ENCODE data around the gene GABARAPL2.

Gene GABARAPL2

DNA sequence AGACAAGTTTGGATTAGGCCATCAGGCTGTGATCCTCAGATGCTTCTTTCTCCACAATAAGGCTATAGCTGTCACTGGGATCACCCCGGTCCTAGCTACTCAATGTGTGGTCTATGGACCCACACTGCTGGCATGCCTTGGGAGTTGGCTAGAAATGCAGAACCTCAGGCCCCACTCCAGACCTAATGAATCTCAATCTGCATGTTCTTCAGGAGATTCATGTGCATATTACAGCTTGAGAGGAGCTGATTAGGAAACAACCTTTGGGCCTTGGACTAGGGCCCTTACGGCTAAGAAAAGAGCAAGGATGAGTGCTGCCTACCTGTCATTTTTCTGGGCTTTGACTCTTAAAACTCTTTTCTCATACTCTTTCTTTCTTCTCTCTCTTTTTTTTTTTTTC lies 49.4 kb downstream of the GABARAPL2 start:
- H3K9ac ChIP-seq (ENCODE audit: low read depth in 1 of 2, low read length in 2 of 2), result no peak overlapping the region
- H3K27me3 ChIP-seq (ENCODE audit: control insufficient read depth in 2 of 2, insufficient read depth in 2 of 2, low read length in 2 of 2), result no peaks in the 10 kb centered on the region
- no peaks in the 10 kb centered on the region for H3K9me3 ChIP-seq (ENCODE audit: control insufficient read depth in 2 of 2, low read length in 2 of 2)
- H3K4me1 ChIP-seq (ENCODE audit: control insufficient read depth in 2 of 2, insufficient read depth in 2 of 2, low read length in 2 of 2), result peaks cover 0 to 6% of the 10 kb centered on the region in 2 donors
- no peak overlapping the region for H3K27ac ChIP-seq (ENCODE audit: low read depth in 2 of 2, low read length in 2 of 2)
- H3K36me3 ChIP-seq (ENCODE audit: control insufficient read depth in 2 of 2, insufficient read depth in 2 of 2, low read length in 2 of 2), result peaks cover 34 to 51% of the 10 kb centered on the region in 2 donors
- H3K4me3 ChIP-seq (ENCODE audit: low read length in 2 of 2), result no peak overlapping the region

DNA sequence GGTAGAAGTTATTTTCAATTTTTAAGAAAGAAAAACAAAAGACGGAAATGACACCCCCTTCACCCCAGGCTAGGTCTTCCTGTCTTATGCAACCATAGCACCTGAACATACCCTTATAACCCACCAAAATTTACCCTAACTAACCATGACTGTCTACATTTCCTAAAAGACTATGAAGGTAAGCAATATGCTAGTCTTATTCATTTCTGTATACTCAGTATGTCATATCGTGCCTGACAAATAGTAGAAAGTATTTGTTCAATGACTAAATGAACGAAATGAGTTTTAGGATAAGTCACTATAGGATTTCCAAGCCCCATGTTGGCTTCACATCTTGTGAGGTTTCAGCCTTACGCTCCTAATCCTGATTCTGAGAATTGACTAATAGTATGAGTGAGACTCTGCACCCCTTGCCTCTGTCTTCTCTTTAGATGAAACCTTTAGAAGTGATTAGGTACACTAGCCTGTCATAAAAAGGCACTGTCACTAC lies 50.4 kb downstream of the GABARAPL2 start:
- no peak overlapping the region for H3K4me3 ChIP-seq (ENCODE audit: low read length in 2 of 2)
- H3K27me3 ChIP-seq (ENCODE audit: control insufficient read depth in 2 of 2, insufficient read depth in 2 of 2, low read length in 2 of 2), result no peaks in the 10 kb centered on the region
- H3K4me1 ChIP-seq (ENCODE audit: control insufficient read depth in 2 of 2, insufficient read depth in 2 of 2, low read length in 2 of 2), result peaks cover 0 to 6% of the 10 kb centered on the region in 2 donors
- no peak overlapping the region for H3K27ac ChIP-seq (ENCODE audit: low read depth in 2 of 2, low read length in 2 of 2)
- H3K9ac ChIP-seq (ENCODE audit: low read depth in 1 of 2, low read length in 2 of 2), result no peak overlapping the region
- H3K36me3 ChIP-seq (ENCODE audit: control insufficient read depth in 2 of 2, insufficient read depth in 2 of 2, low read length in 2 of 2), result peaks cover 34 to 48% of the 10 kb centered on the region in 2 donors
- no peaks in the 10 kb centered on the region for H3K9me3 ChIP-seq (ENCODE audit: control insufficient read depth in 2 of 2, low read length in 2 of 2)

DNA sequence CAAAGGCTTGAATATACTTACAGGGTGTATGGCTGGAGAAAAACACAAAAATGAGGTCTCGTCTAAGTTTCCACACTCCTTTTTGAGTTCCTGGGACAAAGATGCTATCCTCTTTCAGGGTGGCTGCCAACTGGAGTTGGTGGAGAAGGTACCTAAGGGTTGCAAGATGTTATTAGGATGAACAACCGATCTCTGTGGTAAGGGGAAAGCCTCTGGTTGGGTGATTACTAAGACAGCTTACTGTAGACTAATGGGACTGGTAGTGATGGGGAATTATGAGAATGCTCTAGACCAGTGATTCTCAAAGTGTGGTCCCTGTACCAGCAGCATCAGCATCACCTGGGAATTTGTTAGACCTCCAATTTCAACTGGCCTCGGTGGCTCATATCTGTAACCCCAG lies 50.9 kb downstream of the GABARAPL2 start:
- Histone ChIP-seq H3K4me1 (ENCODE audit: control insufficient read depth in 2 of 2, insufficient read depth in 2 of 2, low read length in 2 of 2) (peaks cover 2 to 9% of the 10 kb centered on the region in 2 donors), H3K27ac (ENCODE audit: low read depth in 2 of 2, low read length in 2 of 2) (no peak overlapping the region)

DNA sequence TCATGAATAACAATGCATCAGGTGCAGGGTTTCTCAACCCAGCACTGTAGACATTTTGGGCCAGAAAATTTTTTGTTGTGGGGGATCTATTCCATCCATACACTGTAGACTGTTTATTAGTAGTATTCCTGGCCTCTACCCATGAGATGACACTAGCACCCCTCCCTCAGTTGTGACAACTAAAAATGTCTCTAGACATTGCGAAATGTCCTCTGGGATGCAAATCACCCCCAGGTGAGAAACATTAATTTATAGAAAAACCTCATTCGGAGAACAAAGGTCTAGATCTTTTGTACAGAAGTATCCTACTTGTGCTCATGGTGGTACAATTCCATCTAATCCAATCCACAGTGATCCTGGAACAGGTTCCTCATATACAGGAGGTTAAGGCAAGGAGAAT lies 52.6 kb downstream of the GABARAPL2 start:
- no peaks in the 10 kb centered on the region for H3K27me3 ChIP-seq (ENCODE audit: control insufficient read depth in 2 of 2, insufficient read depth in 2 of 2, low read length in 2 of 2)
- H3K36me3 ChIP-seq (ENCODE audit: control insufficient read depth in 2 of 2, insufficient read depth in 2 of 2, low read length in 2 of 2), result peaks cover 25 to 32% of the 10 kb centered on the region in 2 donors
- no peaks in the 10 kb centered on the region for H3K9me3 ChIP-seq (ENCODE audit: control insufficient read depth in 2 of 2, low read length in 2 of 2)
- no peak overlapping the region for H3K4me3 ChIP-seq (ENCODE audit: low read length in 2 of 2)
- no peak overlapping the region for H3K27ac ChIP-seq (ENCODE audit: low read depth in 2 of 2, low read length in 2 of 2)
- no peak overlapping the region for H3K9ac ChIP-seq (ENCODE audit: low read depth in 1 of 2, low read length in 2 of 2)
- H3K4me1 ChIP-seq (ENCODE audit: control insufficient read depth in 2 of 2, insufficient read depth in 2 of 2, low read length in 2 of 2), result peaks cover 6 to 15% of the 10 kb centered on the region in 2 donors

More for the DNA sequence above, 50.9 kb downstream of the GABARAPL2 start:
- H3K4me3 ChIP-seq (ENCODE audit: low read length in 2 of 2), result no peak overlapping the region
- no peaks in the 10 kb centered on the region for H3K27me3 ChIP-seq (ENCODE audit: control insufficient read depth in 2 of 2, insufficient read depth in 2 of 2, low read length in 2 of 2)
- no peak overlapping the region for H3K9ac ChIP-seq (ENCODE audit: low read depth in 1 of 2, low read length in 2 of 2)
- peaks cover 32 to 44% of the 10 kb centered on the region in 2 donors for H3K36me3 ChIP-seq (ENCODE audit: control insufficient read depth in 2 of 2, insufficient read depth in 2 of 2, low read length in 2 of 2)
- H3K9me3 ChIP-seq (ENCODE audit: control insufficient read depth in 2 of 2, low read length in 2 of 2), result no peaks in the 10 kb centered on the region

DNA sequence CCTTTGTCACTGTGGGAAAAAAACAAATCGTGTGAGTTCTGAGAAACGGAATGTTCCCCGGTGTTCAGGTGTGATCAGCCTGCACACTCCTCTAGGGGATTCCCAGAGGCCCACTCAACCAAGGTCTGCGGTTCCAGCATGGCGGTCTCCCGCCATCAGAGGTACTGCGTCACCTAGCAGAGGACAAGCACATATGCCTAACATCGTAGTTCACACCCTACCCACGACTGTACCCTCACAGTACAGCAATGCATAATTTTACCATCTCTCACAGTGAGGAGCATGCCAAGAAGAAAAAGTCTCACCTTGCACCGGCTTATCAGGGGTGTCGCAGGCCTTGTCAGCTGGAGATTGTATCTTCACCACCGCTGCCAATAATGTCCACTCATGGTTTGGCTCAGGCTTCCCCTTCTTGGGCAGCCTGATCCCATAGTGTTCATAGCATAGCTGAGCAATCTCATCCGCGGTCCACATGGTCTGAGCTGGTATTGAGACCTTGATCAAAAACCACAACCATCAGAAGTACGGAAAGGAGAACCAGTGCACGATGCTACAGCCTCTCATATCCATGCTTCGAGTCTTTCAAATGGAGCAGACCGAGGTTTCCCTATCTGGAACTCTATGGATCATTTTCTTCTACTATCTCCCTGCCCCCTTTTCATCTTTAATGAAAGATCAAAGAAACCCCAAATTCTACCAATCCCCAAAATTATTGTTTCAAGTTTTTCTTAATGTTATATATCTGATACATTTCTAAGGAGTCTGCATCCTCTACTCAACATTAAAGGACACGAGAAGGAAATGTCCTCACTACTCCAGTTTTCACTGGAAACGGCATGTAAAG lies 54.4 kb downstream of the GABARAPL2 start:
- Histone ChIP-seq H3K4me3 (ENCODE audit: low read length in 2 of 2) (no peak overlapping the region), H3K9ac (ENCODE audit: low read depth in 1 of 2, low read length in 2 of 2) (no peak overlapping the region), H3K4me1 (ENCODE audit: control insufficient read depth in 2 of 2, insufficient read depth in 2 of 2, low read length in 2 of 2) (peaks cover 6 to 15% of the 10 kb centered on the region in 2 donors), H3K36me3 (ENCODE audit: control insufficient read depth in 2 of 2, insufficient read depth in 2 of 2, low read length in 2 of 2) (peaks cover 22 to 26% of the 10 kb centered on the region in 2 donors), H3K9me3 (ENCODE audit: control insufficient read depth in 2 of 2, low read length in 2 of 2) (no peaks in the 10 kb centered on the region), H3K27me3 (ENCODE audit: control insufficient read depth in 2 of 2, insufficient read depth in 2 of 2, low read length in 2 of 2) (no peaks in the 10 kb centered on the region), H3K27ac (ENCODE audit: low read depth in 2 of 2, low read length in 2 of 2) (peak overlapping the region in 1 of 2 donors; percentile 4)

DNA sequence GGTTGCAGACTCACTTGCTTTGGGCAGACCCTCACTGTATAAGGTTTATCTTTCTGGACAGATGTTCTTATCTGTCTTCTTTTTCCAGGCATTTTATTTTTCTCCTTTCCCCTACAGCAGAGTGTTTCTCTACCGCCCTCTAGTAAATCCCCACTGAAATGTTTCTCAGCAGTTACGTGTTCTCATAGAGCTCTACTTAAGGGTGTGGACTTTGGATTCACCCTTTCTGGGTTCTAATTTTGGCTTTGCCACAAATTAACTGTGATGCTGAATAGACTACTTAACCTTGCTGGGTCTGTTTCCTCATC lies 54.9 kb downstream of the GABARAPL2 start:
- H3K4me3 ChIP-seq (ENCODE audit: low read length in 2 of 2), result no peak overlapping the region
- no peaks in the 10 kb centered on the region for H3K27me3 ChIP-seq (ENCODE audit: control insufficient read depth in 2 of 2, insufficient read depth in 2 of 2, low read length in 2 of 2)
- peaks cover 6 to 15% of the 10 kb centered on the region in 2 donors for H3K4me1 ChIP-seq (ENCODE audit: control insufficient read depth in 2 of 2, insufficient read depth in 2 of 2, low read length in 2 of 2)
- no peaks in the 10 kb centered on the region for H3K9me3 ChIP-seq (ENCODE audit: control insufficient read depth in 2 of 2, low read length in 2 of 2)
- H3K36me3 ChIP-seq (ENCODE audit: control insufficient read depth in 2 of 2, insufficient read depth in 2 of 2, low read length in 2 of 2), result peaks cover 23 to 30% of the 10 kb centered on the region in 2 donors
- no peak overlapping the region for H3K9ac ChIP-seq (ENCODE audit: low read depth in 1 of 2, low read length in 2 of 2)
- H3K27ac ChIP-seq (ENCODE audit: low read depth in 2 of 2, low read length in 2 of 2), result no peak overlapping the region

DNA sequence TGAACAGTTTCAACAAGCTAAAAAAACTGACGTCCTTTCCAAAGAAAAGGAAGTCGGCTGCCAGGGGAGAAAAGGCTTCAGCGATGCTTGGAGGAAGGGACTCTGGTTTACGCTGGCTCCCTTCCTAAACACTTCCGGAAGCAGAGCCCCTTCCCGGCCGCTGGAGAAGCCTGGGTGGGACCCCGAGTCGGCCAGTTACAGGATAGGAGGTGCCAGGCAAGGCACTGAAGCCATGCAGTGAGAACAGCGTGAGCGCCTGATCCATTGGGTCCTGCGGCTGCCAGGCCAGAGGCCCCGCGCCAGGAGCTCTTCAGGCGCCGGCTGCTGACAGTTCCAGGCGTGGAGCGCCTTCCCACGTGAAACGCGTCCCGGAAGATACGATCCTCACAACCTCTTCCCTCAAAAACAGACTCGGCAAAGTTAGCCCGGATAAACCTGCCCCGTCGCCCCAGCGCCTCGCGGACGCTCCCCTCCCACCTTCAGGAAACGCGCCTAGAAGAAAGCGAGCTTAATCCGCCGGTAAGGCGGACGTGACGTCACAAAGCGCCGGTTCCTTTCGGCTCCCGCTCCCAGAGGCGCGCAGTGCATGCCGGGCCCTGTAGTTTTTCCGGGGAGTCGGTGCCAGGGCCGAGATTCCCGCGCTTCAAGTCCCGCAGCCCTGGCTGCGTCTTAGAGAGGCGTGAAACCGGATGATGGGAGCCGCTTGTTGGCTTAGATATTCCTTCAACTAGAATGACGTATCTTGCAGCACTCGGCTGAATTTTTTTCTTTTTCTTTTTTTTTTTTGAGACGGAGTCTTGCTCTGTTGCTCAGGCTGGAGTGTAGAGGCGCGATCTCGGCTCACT lies 56.8 kb downstream of the GABARAPL2 start, which contains the start of gene ADAT1:
Gene ADAT1, minus strand, starts transcription at position 521 of the 845 bp plus-strand sequence. CDS start 2,482 bp downstream, outside the sequence.
- Histone ChIP-seq H3K9me3 (ENCODE audit: control insufficient read depth in 2 of 2, low read length in 2 of 2) (no peaks in the 10 kb centered on the region), H3K27me3 (ENCODE audit: control insufficient read depth in 2 of 2, insufficient read depth in 2 of 2, low read length in 2 of 2) (no peaks in the 10 kb centered on the region), H3K4me3 (ENCODE audit: low read length in 2 of 2) (peak within 1 kb of the TSS; percentile 85 to 94), H3K9ac (ENCODE audit: low read depth in 1 of 2, low read length in 2 of 2) (peak within 1 kb of the TSS; percentile 89 to 96), H3K36me3 (ENCODE audit: control insufficient read depth in 2 of 2, insufficient read depth in 2 of 2, low read length in 2 of 2) (peaks cover 29 to 34% of the 10 kb centered on the region in 2 donors), H3K27ac (ENCODE audit: low read depth in 2 of 2, low read length in 2 of 2) (peak within 1 kb of the TSS; percentile 92 to 93), H3K4me1 (ENCODE audit: control insufficient read depth in 2 of 2, insufficient read depth in 2 of 2, low read length in 2 of 2) (peaks cover 6 to 15% of the 10 kb centered on the region in 2 donors)

DNA sequence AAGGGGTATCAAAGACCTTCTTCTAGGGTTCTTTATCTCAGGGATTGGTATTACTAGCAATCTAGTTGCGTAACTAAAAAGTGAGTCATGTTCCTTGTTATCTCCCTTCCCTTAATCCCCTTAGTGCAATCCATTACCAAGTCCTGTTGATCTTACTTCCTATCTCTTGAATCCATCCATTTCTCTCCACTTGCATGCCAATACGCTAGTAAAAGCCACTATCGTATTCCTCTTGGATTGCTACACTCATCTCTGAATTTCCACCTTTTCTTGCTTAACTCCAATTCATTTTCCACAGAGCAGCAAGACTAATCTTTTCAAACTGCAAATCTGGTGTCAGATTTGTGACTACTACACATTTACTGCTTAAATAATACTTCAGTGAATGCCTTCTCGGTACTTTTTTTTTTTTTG lies 58.7 kb downstream of the GABARAPL2 start:
- Histone ChIP-seq H3K27ac (ENCODE audit: low read depth in 2 of 2, low read length in 2 of 2) (no peak overlapping the region), H3K36me3 (ENCODE audit: control insufficient read depth in 2 of 2, insufficient read depth in 2 of 2, low read length in 2 of 2) (peaks cover 39 to 46% of the 10 kb centered on the region in 2 donors), H3K9me3 (ENCODE audit: control insufficient read depth in 2 of 2, low read length in 2 of 2) (no peaks in the 10 kb centered on the region), H3K9ac (ENCODE audit: low read depth in 1 of 2, low read length in 2 of 2) (no peak overlapping the region), H3K4me1 (ENCODE audit: control insufficient read depth in 2 of 2, insufficient read depth in 2 of 2, low read length in 2 of 2) (peaks cover 6 to 15% of the 10 kb centered on the region in 2 donors), H3K27me3 (ENCODE audit: control insufficient read depth in 2 of 2, insufficient read depth in 2 of 2, low read length in 2 of 2) (no peaks in the 10 kb centered on the region), H3K4me3 (ENCODE audit: low read length in 2 of 2) (no peak overlapping the region)

DNA sequence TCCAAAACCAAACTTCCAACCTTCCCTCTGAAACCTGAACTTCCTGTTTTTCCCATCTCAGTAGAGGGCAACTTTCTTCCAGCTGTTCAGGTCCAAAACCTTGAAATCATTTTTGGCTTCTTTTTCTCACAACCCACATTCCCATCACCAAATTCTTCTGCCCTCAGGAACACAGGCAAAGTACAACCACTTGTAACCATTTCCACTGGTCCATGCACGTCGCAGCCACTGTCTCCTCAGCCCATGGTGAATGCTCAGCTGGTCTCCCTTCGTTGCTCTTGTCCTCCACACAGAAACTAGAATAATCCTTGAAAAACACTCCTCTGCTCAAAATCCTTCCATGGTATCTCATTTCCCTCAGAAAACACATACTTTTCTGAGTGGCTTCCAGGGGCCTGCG lies 60.6 kb downstream of the GABARAPL2 start:
- H3K36me3 ChIP-seq (ENCODE audit: control insufficient read depth in 2 of 2, insufficient read depth in 2 of 2, low read length in 2 of 2), result peaks cover 48 to 54% of the 10 kb centered on the region in 2 donors
- H3K9ac ChIP-seq (ENCODE audit: low read depth in 1 of 2, low read length in 2 of 2), result no peak overlapping the region
- H3K4me3 ChIP-seq (ENCODE audit: low read length in 2 of 2), result no peak overlapping the region
- H3K4me1 ChIP-seq (ENCODE audit: control insufficient read depth in 2 of 2, insufficient read depth in 2 of 2, low read length in 2 of 2), result peaks cover 6 to 7% of the 10 kb centered on the region in 2 donors
- no peaks in the 10 kb centered on the region for H3K9me3 ChIP-seq (ENCODE audit: control insufficient read depth in 2 of 2, low read length in 2 of 2)
- H3K27ac ChIP-seq (ENCODE audit: low read depth in 2 of 2, low read length in 2 of 2), result no peak overlapping the region
- no peaks in the 10 kb centered on the region for H3K27me3 ChIP-seq (ENCODE audit: control insufficient read depth in 2 of 2, insufficient read depth in 2 of 2, low read length in 2 of 2)

All from mucosa of rectum (tissue), 2 donors.